ENCODE measurements around the gene SLAMF6. TPM values are rescaled to one million over a fixed set of nuclear protein-coding genes. Genes with fewer than 3 reads are reported as not detected.
A peak's percentile ranks its signal among the peaks of the same experiment; 100 is the strongest.

Gene SLAMF6
- total RNA-seq, 2 experiments from 2014 or later = 42.8 to 43.9 TPM

DNA sequence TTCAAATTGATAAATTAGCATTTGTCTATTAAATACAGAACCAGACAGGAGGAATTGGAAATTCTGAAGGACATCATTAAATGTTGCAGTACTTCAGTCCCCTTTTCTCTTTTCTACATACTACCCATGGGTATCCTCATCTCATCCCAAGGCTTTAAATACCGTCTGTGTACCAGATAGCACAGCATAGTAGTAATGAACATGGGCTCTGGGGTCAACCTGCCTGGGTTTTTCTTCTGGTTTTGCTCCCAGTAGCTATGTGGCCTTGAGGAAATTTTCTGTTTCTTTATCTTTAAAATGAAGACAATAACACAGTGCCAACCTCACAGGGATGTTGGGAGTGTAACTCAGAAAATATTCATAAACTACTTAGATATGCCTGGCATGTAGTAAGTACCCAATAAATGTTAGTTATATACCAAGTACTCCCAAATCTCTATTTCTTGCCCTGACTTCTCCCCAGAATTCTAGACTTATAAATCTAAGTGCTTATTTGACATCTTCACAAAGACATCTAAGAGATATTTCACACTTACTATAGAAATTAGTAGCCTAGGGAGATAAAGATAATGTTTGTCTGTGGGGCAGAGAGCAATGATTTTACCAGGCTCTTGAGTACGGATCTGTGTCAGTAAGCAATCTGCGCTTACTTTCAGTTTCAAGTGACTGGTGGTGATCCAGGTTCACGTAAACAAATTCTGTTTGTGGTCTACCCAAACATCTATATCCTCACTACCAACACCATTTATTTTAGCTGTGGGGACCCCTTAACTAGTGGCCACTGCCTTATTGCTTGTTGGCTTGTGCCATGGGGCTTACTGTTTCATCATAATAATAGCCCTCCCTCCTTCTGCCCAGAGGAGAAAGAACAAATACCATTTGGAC is 85.4 kb downstream of the SLAMF6 start:
- DNase-seq = peak; percentile 49
- ChIA-PET POLR2A (interaction anchor here (1.1 kb wide), 1 partner anchor 14 kb away, joined by 5 read pairs; no protein-coding TSS in a partner anchor), CTCF (interaction anchor here (1.1 kb wide), 1 partner anchor 14 kb away, joined by 3 read pairs; no protein-coding TSS in a partner anchor)
- Mint-ChIP-seq H3K4me3 (peak overlapping the region; percentile 66), H3K36me3 (ENCODE audit: low read depth) (peaks cover 36% of the 10 kb centered on the region), H3K27ac (peak overlapping the region; percentile 93), H3K4me1 (ENCODE audit: low read depth) (peaks cover 53% of the 10 kb centered on the region), H3K27me3 (no peaks in the 10 kb centered on the region), H3K9me3 (peaks cover 28% of the 10 kb centered on the region)
- TF ChIP-seq, protein P1, sequence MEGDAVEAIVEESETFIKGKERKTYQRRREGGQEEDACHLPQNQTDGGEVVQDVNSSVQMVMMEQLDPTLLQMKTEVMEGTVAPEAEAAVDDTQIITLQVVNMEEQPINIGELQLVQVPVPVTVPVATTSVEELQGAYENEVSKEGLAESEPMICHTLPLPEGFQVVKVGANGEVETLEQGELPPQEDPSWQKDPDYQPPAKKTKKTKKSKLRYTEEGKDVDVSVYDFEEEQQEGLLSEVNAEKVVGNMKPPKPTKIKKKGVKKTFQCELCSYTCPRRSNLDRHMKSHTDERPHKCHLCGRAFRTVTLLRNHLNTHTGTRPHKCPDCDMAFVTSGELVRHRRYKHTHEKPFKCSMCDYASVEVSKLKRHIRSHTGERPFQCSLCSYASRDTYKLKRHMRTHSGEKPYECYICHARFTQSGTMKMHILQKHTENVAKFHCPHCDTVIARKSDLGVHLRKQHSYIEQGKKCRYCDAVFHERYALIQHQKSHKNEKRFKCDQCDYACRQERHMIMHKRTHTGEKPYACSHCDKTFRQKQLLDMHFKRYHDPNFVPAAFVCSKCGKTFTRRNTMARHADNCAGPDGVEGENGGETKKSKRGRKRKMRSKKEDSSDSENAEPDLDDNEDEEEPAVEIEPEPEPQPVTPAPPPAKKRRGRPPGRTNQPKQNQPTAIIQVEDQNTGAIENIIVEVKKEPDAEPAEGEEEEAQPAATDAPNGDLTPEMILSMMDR (IDR thresholded peaks at IDR 0.05) = no peak
- ATAC-seq = peak; percentile 88
- intact Hi-C loops (cut with micrococcal nuclease) = no loop called here

DNA sequence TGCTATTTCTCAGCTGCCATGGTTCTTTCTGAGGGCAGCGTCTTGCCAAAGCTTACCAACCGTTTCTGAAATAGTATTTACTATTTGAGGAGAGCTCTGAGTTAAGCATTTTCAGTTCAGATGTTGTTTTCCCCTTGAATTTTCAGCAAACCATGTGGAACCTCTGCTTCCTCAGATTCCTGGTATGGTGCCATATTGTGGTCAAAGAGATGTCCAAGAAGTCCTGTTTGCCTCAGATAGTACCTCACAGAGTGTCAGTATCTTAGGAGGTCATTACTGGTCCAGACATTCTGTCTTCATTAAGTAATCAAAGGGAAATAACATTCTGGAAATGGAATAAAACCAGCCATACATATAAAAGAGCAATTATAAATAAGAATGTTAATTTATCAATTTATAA is 86.1 kb downstream of the SLAMF6 start:
- ATAC-seq (no peak), DNase-seq (no peak)
- H3K36me3 Mint-ChIP-seq (ENCODE audit: low read depth) = peaks cover 39% of the 10 kb centered on the region
- ChIA-PET POLR2A (interaction anchor here (1.0 kb wide), 1 partner anchor 69 kb away, joined by 3 read pairs; no protein-coding TSS in a partner anchor), CTCF (no interaction called here)
- H3K9me3 Mint-ChIP-seq = peaks cover 28% of the 10 kb centered on the region
- TF ChIP-seq, protein P1 (IDR thresholded peaks at IDR 0.05) = no peak
- peak overlapping the region; percentile 93 for H3K27ac Mint-ChIP-seq
- peaks cover 59% of the 10 kb centered on the region for H3K4me1 Mint-ChIP-seq (ENCODE audit: low read depth)
- peak overlapping the region; percentile 66 for H3K4me3 Mint-ChIP-seq
- intact Hi-C loops (cut with micrococcal nuclease) = no loop called here
- no peaks in the 10 kb centered on the region for H3K27me3 Mint-ChIP-seq

Other genes with a start within 250 kb of the SLAMF6 start
- 10 to 100 TPM; 52.9 to 56.9 TPM for gene PEX19, start 238.1 kb downstream of the SLAMF6 start, total RNA-seq
- 100 to 1,000 TPM; 117 to 118 TPM for gene COPA, start 180.0 kb downstream of the SLAMF6 start, total RNA-seq
- gene NCSTN, start 179.9 kb downstream of the SLAMF6 start, total RNA-seq = 10 to 100 TPM; 36.6 to 38.0 TPM
- under 1 TPM; 0.22 to 0.45 TPM for gene NHLH1, start 156.2 kb downstream of the SLAMF6 start, total RNA-seq
- gene VANGL2, start 122.7 kb downstream of the SLAMF6 start, total RNA-seq = under 1 TPM; 0.16 to 0.40 TPM
- gene CD84, start 56.2 kb upstream of the SLAMF6 start, total RNA-seq = 10 to 100 TPM; 18.1 to 20.1 TPM
- 10 to 100 TPM; 65.9 to 67.8 TPM for gene SLAMF1, start 123.8 kb upstream of the SLAMF6 start, total RNA-seq
- gene CD48, start 188.6 kb upstream of the SLAMF6 start, total RNA-seq = 100 to 1,000 TPM; 379 to 388 TPM
- gene SLAMF7, start 216.0 kb upstream of the SLAMF6 start, total RNA-seq = 10 to 100 TPM; 90.0 to 93.5 TPM